ENCODE results near the gene NEB.

Gene NEB

DNA sequence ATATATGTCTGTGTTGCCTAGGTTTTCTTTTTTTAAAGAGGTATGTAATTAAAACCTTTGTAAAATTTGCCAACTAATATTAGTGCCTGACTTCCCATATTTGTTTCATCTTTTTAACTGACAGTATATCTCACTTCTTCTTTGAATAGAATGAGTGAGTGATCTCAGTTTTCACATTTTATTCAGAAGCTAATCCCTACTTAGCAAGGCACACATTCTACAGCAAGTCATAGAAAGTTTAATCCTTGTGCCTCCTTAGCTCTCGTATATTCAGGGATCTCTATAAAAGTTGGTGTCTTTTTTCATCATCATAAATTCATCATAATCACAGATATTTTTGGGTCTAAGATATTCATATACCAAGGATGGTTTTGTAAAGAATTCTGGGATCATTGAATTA is 258.0 kb downstream of the NEB start:
- no peak for TF ChIP-seq GATA2 (IDR thresholded peaks at IDR 0.05; ENCODE audit: low read depth, low read length)
- no peak for TF ChIP-seq GATA3 (IDR thresholded peaks at IDR 0.05; ENCODE audit: low read depth, low read length)

DNA sequence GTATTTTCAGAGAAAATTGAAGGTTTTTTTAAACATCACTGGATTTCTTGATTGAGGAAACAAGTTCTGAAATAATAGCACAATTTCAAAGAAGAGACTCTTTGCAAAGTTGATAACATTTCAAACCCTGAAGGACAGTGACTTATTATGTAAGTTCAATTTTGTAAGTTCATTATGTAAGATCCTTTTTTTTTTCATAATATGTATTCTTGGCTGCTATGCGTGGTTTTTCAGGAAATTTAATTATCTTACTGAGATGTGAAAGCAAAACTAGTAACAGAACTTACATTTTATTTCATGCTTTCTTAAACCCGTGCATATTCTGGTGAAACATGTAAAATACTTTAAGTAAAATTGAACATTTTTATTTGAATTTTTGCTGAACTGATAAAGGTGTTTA is 259.2 kb downstream of the NEB start:
- no peak for TF ChIP-seq GATA2 (IDR thresholded peaks at IDR 0.05; ENCODE audit: low read depth, low read length)
- no peak for TF ChIP-seq GATA3 (IDR thresholded peaks at IDR 0.05; ENCODE audit: low read depth, low read length)

DNA sequence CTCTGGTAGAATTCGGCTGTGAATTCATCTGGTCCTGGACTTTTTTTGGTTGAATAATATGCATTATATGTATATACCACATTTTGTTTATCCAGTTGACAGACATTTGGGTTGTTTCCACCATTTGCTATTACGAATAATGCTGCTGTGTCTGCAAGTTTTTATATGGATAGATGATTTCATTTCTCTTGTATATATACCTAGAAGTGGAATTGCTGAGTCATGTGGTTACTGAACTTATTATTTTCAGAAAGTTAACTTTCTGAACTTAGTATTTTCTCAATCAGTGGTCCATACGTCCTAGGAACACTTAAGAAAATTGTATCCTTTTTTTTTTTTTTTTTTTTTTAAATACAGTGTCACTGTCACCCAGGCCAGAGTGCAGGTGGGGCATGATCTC is 261.3 kb downstream of the NEB start:
- TF ChIP-seq GATA2 (IDR thresholded peaks at IDR 0.05; ENCODE audit: low read depth, low read length) (no peak), GATA3 (IDR thresholded peaks at IDR 0.05; ENCODE audit: low read depth, low read length) (no peak)

DNA sequence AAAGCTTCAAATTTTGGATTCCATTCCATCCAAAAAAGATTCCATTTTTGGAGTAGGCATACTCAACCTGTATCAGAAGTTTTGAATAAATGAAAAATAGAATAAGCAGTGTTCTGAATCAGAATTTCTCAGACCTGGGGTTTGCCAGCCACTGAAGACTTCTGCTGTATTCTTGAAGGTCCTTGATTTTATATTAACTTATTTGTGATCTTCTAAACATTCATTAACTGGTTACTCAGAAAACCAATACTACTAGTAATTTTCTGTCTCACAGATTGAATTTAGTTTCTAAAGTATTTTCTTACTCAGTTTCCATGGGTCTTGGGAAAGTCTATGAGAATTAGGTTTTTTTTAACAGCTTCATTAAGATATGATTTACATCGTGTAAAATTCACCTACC is 263.7 kb downstream of the NEB start:
- no peak for TF ChIP-seq GATA2 (IDR thresholded peaks at IDR 0.05; ENCODE audit: low read depth, low read length)
- no peak for TF ChIP-seq GATA3 (IDR thresholded peaks at IDR 0.05; ENCODE audit: low read depth, low read length)

DNA sequence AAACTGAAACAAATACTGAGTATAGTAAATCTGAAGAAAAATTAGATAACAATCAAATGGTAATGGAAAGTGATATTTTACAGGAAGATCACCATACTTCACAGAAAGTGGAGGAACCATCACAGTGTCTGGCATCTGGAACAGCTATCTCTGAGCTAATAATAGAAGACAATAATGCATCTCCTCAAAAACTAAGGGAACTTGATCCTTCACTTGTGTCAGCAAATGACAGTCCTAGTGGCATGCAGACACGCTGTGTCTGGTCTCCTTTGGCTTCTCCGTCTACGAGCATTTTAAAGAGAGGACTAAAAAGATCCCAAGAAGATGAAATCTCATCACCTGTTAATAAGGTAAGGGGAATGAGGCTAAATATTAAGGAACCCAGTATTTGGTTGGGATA is 268.5 kb downstream of the NEB start:
- no peak for TF ChIP-seq GATA3 (IDR thresholded peaks at IDR 0.05; ENCODE audit: low read depth, low read length)

DNA sequence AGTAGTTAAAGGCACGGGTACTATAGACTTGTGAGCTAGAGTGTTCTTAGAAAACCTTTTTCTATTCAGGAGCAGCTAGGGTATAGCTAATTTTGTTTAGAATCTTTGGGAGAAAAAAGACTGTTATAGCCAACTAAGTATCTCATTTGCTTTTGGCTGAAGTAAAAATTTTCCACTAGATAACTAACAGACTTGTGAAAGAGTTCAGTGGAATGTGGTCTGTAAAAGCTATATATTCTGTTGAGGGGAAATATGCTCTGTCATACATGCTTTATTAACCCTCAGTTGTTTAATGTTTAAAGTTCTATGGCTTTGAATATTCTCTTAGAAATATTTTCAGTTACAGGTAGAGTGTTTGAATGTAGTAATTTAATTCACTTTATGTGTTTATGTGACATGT is 274.9 kb downstream of the NEB start:
- TF ChIP-seq GATA2 (IDR thresholded peaks at IDR 0.05; ENCODE audit: low read depth, low read length) (no peak), GATA3 (IDR thresholded peaks at IDR 0.05; ENCODE audit: low read depth, low read length) (no peak)

DNA sequence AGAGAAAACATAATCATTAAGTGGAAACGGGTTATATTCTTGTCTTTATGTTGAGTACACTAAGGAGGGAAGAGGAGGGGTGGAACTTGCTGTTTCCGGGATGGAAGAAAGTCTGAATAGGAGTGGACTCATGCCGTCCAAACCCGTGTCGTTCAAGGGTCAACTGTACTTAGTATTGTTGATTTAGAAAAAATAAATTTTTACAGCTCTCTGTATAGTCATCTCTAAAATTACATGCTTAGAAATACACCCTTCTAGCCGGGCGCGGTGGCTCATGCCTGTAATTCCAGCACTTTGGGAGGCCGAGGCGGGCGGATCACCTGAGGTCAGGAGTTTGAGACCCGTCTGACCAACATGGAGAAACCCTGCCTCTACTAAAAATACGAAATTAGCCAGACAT is 295.1 kb downstream of the NEB start:
- TF ChIP-seq GATA3 (IDR thresholded peaks at IDR 0.05; ENCODE audit: low read depth, low read length): no peak
- no peak for TF ChIP-seq GATA2 (IDR thresholded peaks at IDR 0.05; ENCODE audit: low read depth, low read length)

DNA sequence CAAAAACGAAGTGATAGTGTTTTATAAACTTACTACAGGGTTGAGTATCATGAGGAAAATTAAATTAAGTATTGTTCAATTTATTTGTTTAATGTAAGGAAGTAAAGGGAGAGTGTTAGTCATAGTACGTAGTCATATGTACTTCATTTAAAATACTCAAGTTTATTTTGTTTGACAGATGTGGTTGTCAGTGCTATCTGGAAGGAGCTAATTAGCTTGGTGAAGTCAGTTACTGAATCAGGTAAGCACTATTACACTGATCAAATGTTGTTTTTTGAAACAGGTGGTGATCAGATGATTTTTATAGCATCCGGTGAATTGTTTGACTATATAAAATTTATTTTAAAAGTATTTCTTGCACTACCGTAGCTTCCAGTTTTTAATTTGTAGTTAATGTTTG is 295.8 kb downstream of the NEB start:
- TF ChIP-seq GATA3 (IDR thresholded peaks at IDR 0.05; ENCODE audit: low read depth, low read length) (no peak), GATA2 (IDR thresholded peaks at IDR 0.05; ENCODE audit: low read depth, low read length) (no peak)

DNA sequence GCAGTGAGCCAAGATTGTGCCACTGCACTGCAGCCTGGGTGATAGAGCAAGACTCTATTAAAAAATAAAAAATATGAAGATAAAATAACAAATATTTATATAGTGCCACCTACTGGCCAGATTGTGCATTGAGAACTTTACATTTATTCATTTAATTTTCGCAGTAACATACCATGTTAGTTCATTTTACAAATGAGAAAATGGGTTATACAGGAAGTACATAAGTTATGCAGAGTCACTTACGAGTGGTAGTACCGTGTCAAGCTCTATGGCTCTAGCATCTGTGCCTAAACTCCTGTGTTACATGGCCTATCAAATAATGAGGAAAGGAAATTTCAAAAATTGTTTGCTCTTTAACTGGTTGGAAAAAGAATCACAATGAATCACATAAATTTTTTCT is 296.6 kb downstream of the NEB start:
- TF ChIP-seq GATA3 (IDR thresholded peaks at IDR 0.05; ENCODE audit: low read depth, low read length) (no peak), GATA2 (IDR thresholded peaks at IDR 0.05; ENCODE audit: low read depth, low read length) (no peak)

Measured in SH-SY5Y (cell line).